GM12878 (cell line): Measurements from ENCODE around the gene GLT6D1. TPM values are rescaled to one million over a fixed set of nuclear protein-coding genes. Genes with fewer than 3 reads are reported as not detected.

Experiments used
- ATAC-seq: fragments of 200-7000 bp; cut with Tn5 transposase; 3 replicates; pipeline ENCODE4 v1.9.1; 2020; ENCODE audit warnings: mild to moderate bottlenecking, moderate library complexity
- BruUV-seq: library from RNA; stranded (reverse); fragments of 400-500 nt; replicated peaks from 2 replicates; lab custom pipeline; 2021; lab: Mats Ljungman, UMichigan
- CTCF ChIA-PET: fragments of 300-600 bp; sonication (Branson Sonifier 250); formaldehyde crosslinking; extraction: SDS; loops from one replicate; lab custom pipeline; 2021; ENCODE audit warnings: inconsistent platforms; lab: Yijun Ruan, JAX
- POLR2A ChIA-PET: fragments of 350-600 bp; formaldehyde crosslinking; extraction: SDS; loops from one replicate; lab custom pipeline; 2021; ENCODE audit warnings: inconsistent platforms; lab: Charles Lee
- RAD21 ChIA-PET: fragments of 300-600 bp; sonication (Branson Sonifier 250); formaldehyde crosslinking; loops from one replicate; lab custom pipeline; 2023; ENCODE audit warnings: antibody characterized with exemption; ENCODE audit not compliant: unreplicated experiment; lab: Charles Lee
- SMC1A ChIA-PET: fragments of 300-600 bp; sonication (Branson Sonifier 250); formaldehyde crosslinking; loops from one replicate; lab custom pipeline; 2023; ENCODE audit not compliant: unreplicated experiment, uncharacterized antibody; lab: Charles Lee
- DNase-seq: peaks from one replicate; pipeline ENCODE4 v3.0.0-alpha.2; 2011; ENCODE audit warnings: low read depth, low spot score
- FAIRE-seq: peaks from 3 replicates; lab custom pipeline; 2011; peaks lifted over from hg19 to GRCh38; lab: Jason Lieb, UNC
- H2AFZ ChIP-seq: 2 replicates; pipeline ENCODE4 v1.6.0; 2011; ENCODE audit warnings: low read depth, low read length, control low read depth; ENCODE audit not compliant: control insufficient read depth
- H3K27ac ChIP-seq: 2 replicates; pipeline ENCODE4 v1.5.1; 2011; ENCODE audit warnings: control low read depth; ENCODE audit not compliant: control insufficient read depth, insufficient read depth
- H3K27me3 ChIP-seq, 2 experiments: replicated peaks in 1 of 2; 2 replicates each; pipeline versions ENCODE4 v1.6.0 to v1.6.1; 2011; ENCODE audit warnings: low read length in 1 of 2; ENCODE audit not compliant: control insufficient read depth in 2 of 2, insufficient read depth in 2 of 2
- H3K36me3 ChIP-seq, 2 experiments: 2 replicates each; pipeline ENCODE4 v1.5.1; 2011; ENCODE audit warnings: low read length in 1 of 2; ENCODE audit not compliant: control insufficient read depth in 2 of 2, insufficient read depth in 2 of 2
- H3K4me1 ChIP-seq: 2 replicates; pipeline ENCODE4 v1.6.1; 2011; ENCODE audit warnings: mild to moderate bottlenecking, low read length, moderate library complexity, mixed read lengths; ENCODE audit not compliant: control insufficient read depth, insufficient read depth
- H3K4me2 ChIP-seq: 2 replicates; pipeline ENCODE4 v1.6.0; 2011; ENCODE audit warnings: control low read depth; ENCODE audit not compliant: control insufficient read depth, insufficient read depth
- H3K4me3 ChIP-seq: fragments of 200-600 bp; sonication (generic); 2 replicates; pipeline ENCODE4 v1.5.1; 2016
- H3K79me2 ChIP-seq: 2 replicates; pipeline ENCODE4 v1.6.0; 2011; ENCODE audit warnings: low read length; ENCODE audit not compliant: control insufficient read depth, insufficient read depth
- H3K9ac ChIP-seq: 2 replicates; pipeline ENCODE4 v1.8.0; 2011; ENCODE audit warnings: low read length, control low read depth, mixed read lengths; ENCODE audit not compliant: control insufficient read depth, insufficient read depth
- H3K9me3 ChIP-seq: replicated peaks from 3 replicates; pipeline ENCODE4 v1.5.1; 2011; ENCODE audit warnings: mild to moderate bottlenecking, low read length; ENCODE audit not compliant: control insufficient read depth, insufficient read depth
- H4K20me1 ChIP-seq: 2 replicates; pipeline ENCODE4 v1.6.0; 2011; ENCODE audit not compliant: control insufficient read depth, insufficient read depth
- BCLAF1 ChIP-seq: fragments of 450-650 bp; IDR thresholded peaks from 2 replicates; pipeline ENCODE4 v1.6.1; 2017; ENCODE audit warnings: antibody characterized with exemption, mild to moderate bottlenecking, moderate library complexity
- EGR1 ChIP-seq, 2 experiments: IDR thresholded peaks; 1 replicate in 1 of 2; 2 replicates in 1 of 2; pipeline ENCODE4 v1.6.1; 2011 to 2012; ENCODE audit warnings: low read depth in 2 of 2, low read length in 2 of 2, borderline replicate concordance in 1 of 2, mild to moderate bottlenecking in 1 of 2, moderate library complexity in 1 of 2
- FOXK2 ChIP-seq: fragments of 450-650 bp; IDR thresholded peaks from 2 replicates; pipeline ENCODE4 v1.6.1; 2017; ENCODE audit warnings: mild to moderate bottlenecking, moderate library complexity
- GABPA ChIP-seq: IDR thresholded peaks from 2 replicates; pipeline ENCODE4 v1.6.1; 2014; ENCODE audit warnings: antibody characterized with exemption, low read depth, mild to moderate bottlenecking, inconsistent platforms
- HDAC6 ChIP-seq: fragments of 200-600 bp; sonication (generic); IDR thresholded peaks from one replicate; pipeline ENCODE4 v1.8.0; 2017; ENCODE audit warnings: antibody characterized with exemption; ENCODE audit not compliant: unreplicated experiment
- KLF5 ChIP-seq: fragments of 450-650 bp; IDR thresholded peaks from 2 replicates; pipeline ENCODE4 v1.6.1; 2014; ENCODE audit warnings: mild to moderate bottlenecking; ENCODE audit not compliant: partially characterized antibody
- LARP7 ChIP-seq: fragments of 450-650 bp; IDR thresholded peaks from 2 replicates; pipeline ENCODE4 v1.6.1; 2017; ENCODE audit warnings: mild to moderate bottlenecking
- MYC ChIP-seq: IDR thresholded peaks from 2 replicates; pipeline ENCODE4 v1.6.1; 2011; ENCODE audit warnings: mild to moderate bottlenecking, low read length, moderate library complexity, inconsistent platforms; ENCODE audit not compliant: insufficient read depth, insufficient replicate concordance, insufficient read length, severe bottlenecking
- NFYA ChIP-seq: IDR thresholded peaks from 2 replicates; pipeline ENCODE4 v1.6.1; 2011; ENCODE audit warnings: low read depth, mild to moderate bottlenecking, low read length, improper control_type of control experiment, borderline replicate concordance
- NR2F1 ChIP-seq: fragments of 450-650 bp; conservative IDR thresholded peaks from 2 replicates; pipeline ENCODE4 v1.6.1; 2017; ENCODE audit warnings: mild to moderate bottlenecking
- NRF1 ChIP-seq: conservative IDR thresholded peaks from 2 replicates; pipeline ENCODE4 v1.6.1; 2011; ENCODE audit warnings: mild to moderate bottlenecking, low read depth, low read length, improper control_type of control experiment
- PBX3 ChIP-seq: IDR thresholded peaks from 2 replicates; pipeline ENCODE4 v1.6.1; 2011; ENCODE audit warnings: mild to moderate bottlenecking, low read depth, low read length, moderate library complexity; ENCODE audit not compliant: insufficient replicate concordance
- RAD21 ChIP-seq: IDR thresholded peaks from 2 replicates; pipeline ENCODE4 v1.6.1; 2011; ENCODE audit warnings: mild to moderate bottlenecking, low read depth, low read length, moderate library complexity; ENCODE audit not compliant: insufficient read depth
- RBBP5 ChIP-seq: fragments of 200-600 bp; sonication (generic); conservative IDR thresholded peaks from 2 replicates; pipeline ENCODE4 v1.6.1; 2016
- SMAD1 ChIP-seq: fragments of 450-650 bp; IDR thresholded peaks from 2 replicates; pipeline ENCODE4 v1.6.1; 2018; ENCODE audit warnings: mild to moderate bottlenecking, low read depth; ENCODE audit not compliant: partially characterized antibody
- ZNF207 ChIP-seq: fragments of 450-650 bp; IDR thresholded peaks from 2 replicates; pipeline ENCODE4 v1.6.1; 2014; ENCODE audit warnings: antibody characterized with exemption, mild to moderate bottlenecking, borderline replicate concordance
- ZSCAN29 ChIP-seq: fragments of 450-650 bp; IDR thresholded peaks from 2 replicates; pipeline ENCODE4 v1.6.1; 2017; ENCODE audit warnings: mild to moderate bottlenecking, moderate library complexity
- WGBS: methylation state at CpG from one replicate; pipeline ENCODE4 v1.1.6; 2016; ENCODE audit warnings: low lambda C conversion rate; ENCODE audit not compliant: insufficient replicate concordance, insufficient coverage; ENCODE audit errors: missing lambda C conversion rate; 5-methylcytosine and 5-hydroxymethylcytosine counted together
- in situ Hi-C: fragments of 300-500 bp; cut with MboI; formaldehyde crosslinking; loops from 9 replicates; pipeline ENCODE4 v1.14.3; 2018; ENCODE audit warnings: mixed read lengths
- intact Hi-C: fragments of 100-400 bp; cut with micrococcal nuclease; formaldehyde crosslinking; loops from one replicate; pipeline ENCODE4 v1.14.2; 2022; ENCODE audit not compliant: unreplicated experiment
- polyA plus RNA-seq, 11 experiments: library from polyadenylated mRNA; depleted of rRNA in 4 of 11; unstranded in 6 of 11; stranded (reverse) in 5 of 11; fragments of >200 nt; fragmentation: Nextera tagmentation in 4 of 11; fragmentation: Illumina TruSeq in 1 of 11; extraction: Ambion mirVana in 4 of 11; extraction: Trizol in 1 of 11; gene quantifications; 1 replicate in 1 of 11; 2 replicates in 10 of 11; pipeline versions ENCODE4 v1.2.1 to v1.2.3, GENCODE V29; 2011 to 2016; ENCODE audit warnings: inconsistent platforms in 2 of 11, missing spikeins in 2 of 11, low read depth in 1 of 11
- total RNA-seq, 4 experiments: library from RNA; depleted of rRNA in 3 of 4; stranded (reverse); fragments of >200 nt in 3 of 4; fragmentation: Illumina TruSeq in 1 of 4; extraction: Trizol in 1 of 4; gene quantifications; 2 replicates each; pipeline versions ENCODE4 v1.2.1 to v1.2.3, GENCODE V29; 2013 to 2021

Gene GLT6D1
- total and polyA plus RNA-seq, 10 of the 15 experiments (the other 5 are each of a cell fraction or from before 2014, with no cell fraction given): not detected

- FAIRE-seq (no peak), DNase-seq (no peak), ATAC-seq (no peak)
- Histone ChIP-seq H3K79me2 (no peaks in the 10 kb centered on the region), H3K27ac (no peak overlapping the region), H3K4me2 (no peak overlapping the region), H3K36me3 (no peaks in the 10 kb centered on the region), H2AFZ (no peak overlapping the region), H4K20me1 (no peaks in the 10 kb centered on the region), H3K27me3 (no peaks in the 10 kb centered on the region; a peak in 2 of 4 replicates), H3K9me3 (no peaks in the 10 kb centered on the region), H3K4me3 (no peak overlapping the region), H3K9ac (no peak overlapping the region), H3K4me1 (no peaks in the 10 kb centered on the region)
- in situ Hi-C loops: no loop called here
- BruUV-seq: no TSS peak
- POLR2A ChIA-PET: no interaction called here
- 60% methylated on average over 10 of the region's 10 CpGs for WGBS
- TF ChIP-seq BCLAF1: no peak
- no peak for TF ChIP-seq RAD21
- TF ChIP-seq NFYA: no peak
- no peak for TF ChIP-seq FOXK2
- no peak for TF ChIP-seq HDAC6
- TF ChIP-seq NR2F1: no peak
- no peak for TF ChIP-seq PBX3
- no peak for TF ChIP-seq LARP7
- TF ChIP-seq MYC: no peak
- TF ChIP-seq EGR1 (IDR thresholded peaks at IDR 0.05; ENCODE audit: borderline replicate concordance in 1 of 2, low read depth in 2 of 2, low read length in 2 of 2): no peak
- no peak for TF ChIP-seq GABPA
- TF ChIP-seq RBBP5: no peak
- TF ChIP-seq SMAD1: no peak
- TF ChIP-seq ZSCAN29: no peak
- TF ChIP-seq ZNF207: no peak
- TF ChIP-seq NRF1: no peak
- TF ChIP-seq KLF5: no peak
- CTCF ChIA-PET: no interaction called here
- SMC1A ChIA-PET: no interaction called here
- intact Hi-C loops: no loop called here
- RAD21 ChIA-PET: no interaction called here
Measured at GRCh38 chr9:135689011-135689410, 49.7 kb upstream of the GLT6D1 start.
